Measurements from ENCODE around the gene MALT1.
"Not testable (repeated sequence)": the region's sequence is repeated elsewhere in the genome, so short reads cannot be mapped to it uniquely, and the experiment has no call there.

MALT1 gene

DNA sequence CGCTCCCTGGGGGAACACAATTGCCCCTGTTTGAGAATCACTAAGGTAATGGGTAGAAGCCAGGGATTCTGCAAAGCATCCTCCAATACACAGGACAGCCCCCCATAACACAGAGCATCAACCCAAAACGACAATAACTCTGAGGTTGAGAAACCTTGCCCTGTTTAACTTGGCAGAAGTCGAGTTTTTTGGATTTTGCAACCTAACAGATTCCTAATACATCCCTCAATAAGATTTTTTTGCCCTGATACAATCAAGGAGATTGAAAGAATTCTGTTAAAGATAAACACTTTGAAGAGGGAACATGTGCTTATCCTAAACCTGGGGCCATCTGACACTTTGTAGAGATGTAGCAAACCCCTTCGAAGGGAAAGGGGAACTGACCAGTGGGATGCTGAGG, 100.9 kb downstream of the MALT1 start:
- DNase-seq (ENCODE audit: low read depth), result no peak

DNA sequence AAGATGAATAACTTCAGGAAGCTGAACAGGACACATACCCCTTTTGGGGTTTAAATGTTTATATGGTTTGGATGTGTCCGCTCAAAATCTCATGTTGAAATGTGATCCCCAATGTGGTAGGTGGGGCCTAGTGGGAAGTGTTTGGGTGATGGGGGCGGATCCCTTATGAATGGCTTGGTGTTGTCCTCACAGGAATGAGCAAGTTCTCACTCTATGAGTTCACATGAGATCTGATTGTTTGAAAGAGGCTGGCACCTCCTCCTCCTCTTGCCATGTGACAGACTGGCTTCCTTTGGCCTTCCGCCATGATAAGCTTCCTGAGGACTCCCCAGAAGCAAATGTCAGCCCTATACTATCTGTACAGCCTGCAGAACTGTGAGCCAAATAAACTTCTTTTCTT, 104.8 kb downstream of the MALT1 start:
- DNase-seq (ENCODE audit: low read depth), result no peak

- DNase-seq (ENCODE audit: low read depth), result not testable (repeated sequence)
Measured at GRCh38 chr18:58776541-58776940, 105.3 kb downstream of the MALT1 start.

GRCh38 chr18:58777471-58777870, 106.2 kb downstream of the MALT1 start:
- DNase-seq (ENCODE audit: low read depth), result no peak

DNA sequence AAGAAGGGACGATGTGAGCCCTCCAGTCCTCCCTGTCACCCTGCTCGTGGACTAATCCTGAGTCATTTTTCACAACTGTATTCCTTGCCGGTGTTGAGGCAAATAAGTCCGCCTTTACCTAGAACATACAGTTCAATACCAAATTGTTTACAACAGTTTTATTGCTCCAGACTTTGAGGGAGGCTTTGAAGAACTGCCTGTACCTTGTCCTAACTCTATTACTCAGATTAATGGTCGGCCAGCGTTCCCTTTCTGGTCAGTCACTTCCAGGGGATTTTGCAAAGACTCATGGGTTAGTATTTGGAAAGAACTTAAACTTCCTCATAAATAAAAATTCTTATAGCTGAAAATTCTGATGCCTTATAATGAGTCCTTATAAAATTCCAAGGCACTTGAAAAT, 108.3 kb downstream of the MALT1 start:
- DNase-seq (ENCODE audit: low read depth), result no peak

- no peak for DNase-seq (ENCODE audit: low read depth)
Measured at GRCh38 chr18:58780045-58780444, 108.8 kb downstream of the MALT1 start.

GRCh38 chr18:58781627-58782194, 110.4 kb downstream of the MALT1 start:
- DNase-seq (ENCODE audit: low read depth), result no peak

GRCh38 chr18:58784601-58785137, 113.4 kb downstream of the MALT1 start:
- no peak for DNase-seq (ENCODE audit: low read depth)

GRCh38 chr18:58785171-58785805, 114.0 kb downstream of the MALT1 start:
- DNase-seq (ENCODE audit: low read depth), result no peak

- no peak for DNase-seq (ENCODE audit: low read depth)
Measured at GRCh38 chr18:58785870-58786269, 114.6 kb downstream of the MALT1 start.

GRCh38 chr18:58787536-58788149, 116.4 kb downstream of the MALT1 start:
- no peak for DNase-seq (ENCODE audit: low read depth)

- no peak for DNase-seq (ENCODE audit: low read depth)
Measured at GRCh38 chr18:58788470-58788869, 117.2 kb downstream of the MALT1 start.

DNA sequence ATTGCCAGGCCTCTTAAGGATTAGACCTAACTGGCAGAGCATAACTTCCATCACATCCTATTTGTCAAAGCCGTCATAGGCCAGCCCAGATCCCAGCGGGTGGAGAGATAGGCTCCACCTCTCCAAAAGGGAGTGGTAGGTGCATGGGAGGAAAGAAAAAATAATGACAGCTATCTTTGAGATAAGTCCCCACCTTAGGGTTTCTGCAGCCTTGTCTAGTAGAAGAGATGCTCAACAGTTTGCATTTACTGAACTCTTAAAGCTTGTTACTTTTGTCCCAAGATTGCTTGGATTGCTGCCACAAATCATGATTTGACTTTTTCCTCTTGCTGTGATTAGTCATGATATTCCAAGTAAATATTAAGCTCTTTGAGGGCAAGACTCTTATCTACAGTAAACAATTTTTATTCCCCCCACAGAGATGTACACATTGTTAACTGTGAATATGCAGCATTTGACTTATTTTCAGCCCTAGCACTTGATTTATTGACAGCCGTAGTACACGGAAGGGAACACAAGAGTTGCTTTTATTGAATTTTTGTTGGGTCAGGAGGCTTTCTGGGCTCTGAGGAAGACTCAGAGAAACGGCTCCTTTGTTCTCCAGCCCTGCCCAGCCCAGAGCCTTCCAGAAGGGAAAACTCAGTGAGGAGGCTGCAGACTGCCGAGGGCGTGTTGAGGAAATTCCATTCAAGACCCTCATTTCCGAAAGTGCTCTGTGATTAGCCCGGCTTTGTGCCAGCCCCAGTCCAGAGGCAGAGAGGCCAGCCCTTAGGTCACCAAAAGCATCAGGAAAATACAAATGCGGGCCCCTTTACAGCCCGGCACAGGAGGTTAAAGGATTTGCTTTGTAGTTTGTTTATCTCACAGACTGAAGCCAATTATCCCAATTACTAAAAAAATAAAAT, 118.0 kb downstream of the MALT1 start:
- no peak for DNase-seq (ENCODE audit: low read depth)

DNA sequence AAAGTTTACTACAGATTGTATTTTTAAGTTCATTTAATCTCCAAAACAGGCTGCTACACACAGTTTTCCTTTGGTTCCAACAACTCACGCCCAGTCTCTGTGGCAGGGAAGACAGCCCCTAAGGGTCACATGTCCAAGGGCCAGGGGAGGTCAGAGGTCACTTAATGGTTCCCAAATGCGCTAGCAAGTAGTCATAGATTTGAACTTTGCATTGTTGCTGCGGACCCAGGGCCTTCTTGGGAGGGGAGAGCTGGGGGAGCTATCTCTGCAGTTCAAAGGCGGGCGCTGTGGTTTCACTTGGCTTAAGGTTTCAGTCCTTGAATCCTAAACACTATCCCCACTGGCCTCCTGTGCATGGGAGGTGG, 118.6 kb downstream of the MALT1 start:
- no peak for DNase-seq (ENCODE audit: low read depth)

GRCh38 chr18:58792086-58792485, 120.8 kb downstream of the MALT1 start:
- no peak for DNase-seq (ENCODE audit: low read depth)

- no peak for DNase-seq (ENCODE audit: low read depth)
Measured at GRCh38 chr18:58793361-58793760, 122.1 kb downstream of the MALT1 start.

- no peak for DNase-seq (ENCODE audit: low read depth)
Measured at GRCh38 chr18:58796220-58796619, 125.0 kb downstream of the MALT1 start.

GRCh38 chr18:58800582-58800981, 129.3 kb downstream of the MALT1 start:
- DNase-seq (ENCODE audit: low read depth), result no peak

DNA sequence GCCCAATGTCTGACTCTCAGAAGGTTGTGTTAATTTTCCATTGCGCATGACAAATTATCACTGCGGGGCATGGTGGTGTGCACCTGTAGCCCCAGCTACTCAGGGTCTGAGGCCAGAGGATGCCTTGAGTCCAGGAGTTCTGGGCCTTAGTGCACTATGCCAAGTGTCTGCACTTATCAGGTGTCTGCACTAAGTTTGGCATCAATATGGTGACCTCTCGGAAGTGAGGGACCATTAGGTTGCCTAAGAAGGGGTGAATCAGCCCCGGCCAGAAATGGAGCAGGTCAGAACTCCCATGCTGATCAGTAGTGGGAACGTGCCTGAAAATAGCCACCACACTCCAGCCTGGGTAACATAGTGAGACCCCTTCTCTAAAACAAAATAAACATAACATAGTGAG, 131.7 kb downstream of the MALT1 start:
- no peak for DNase-seq (ENCODE audit: low read depth)

DNA sequence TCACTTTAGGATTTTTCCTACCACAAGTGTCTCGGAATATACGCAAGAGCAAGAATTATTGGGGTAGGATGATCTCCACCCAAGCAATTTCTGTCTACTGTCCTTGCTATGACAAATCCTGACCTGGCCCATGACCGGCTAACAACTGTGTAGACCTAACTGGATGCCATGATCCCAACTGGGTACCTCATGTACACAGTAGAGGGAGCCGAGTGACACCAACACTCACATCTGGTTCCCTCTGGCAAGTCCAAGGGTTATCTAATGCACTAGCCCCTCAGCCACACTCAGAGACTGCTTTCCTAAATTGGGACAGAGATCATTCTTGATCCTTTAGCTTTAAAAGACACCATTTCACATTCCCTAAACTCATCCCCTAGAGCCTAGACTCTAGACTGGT, 132.7 kb downstream of the MALT1 start:
- no peak for DNase-seq (ENCODE audit: low read depth)

Measured in CMK (cell line).